GM19328 (cell line): ENCODE measurements around the gene SLC7A8.

Experiments
- ATAC-seq: cut with Tn5 transposase; IDR thresholded peaks from one replicate; pipeline ENCODE4 v1.9.1; 2021; ENCODE audit warnings: mild to moderate bottlenecking, moderate library complexity; ENCODE audit not compliant: unreplicated experiment

SLC7A8 gene

GRCh38 chr14:23160924-23161522, 22.4 kb downstream of the SLC7A8 start:
- ATAC-seq: no peak

GRCh38 chr14:23159532-23159931, 23.9 kb downstream of the SLC7A8 start:
- no peak for ATAC-seq

- ATAC-seq: no peak
Observed at GRCh38 chr14:23158779-23159178, 24.7 kb downstream of the SLC7A8 start.

- no peak for ATAC-seq
Observed at GRCh38 chr14:23154964-23155587, 28.4 kb downstream of the SLC7A8 start.

GRCh38 chr14:23153851-23154796, 29.3 kb downstream of the SLC7A8 start:
- ATAC-seq: no peak

- ATAC-seq: no peak
Observed at GRCh38 chr14:23151342-23151741, 32.1 kb downstream of the SLC7A8 start.

- ATAC-seq: no peak
Observed at GRCh38 chr14:23149745-23150144, 33.7 kb downstream of the SLC7A8 start.

- ATAC-seq: no peak
Observed at GRCh38 chr14:23148591-23149249, 34.7 kb downstream of the SLC7A8 start.

GRCh38 chr14:23147676-23148075, 35.8 kb downstream of the SLC7A8 start:
- no peak for ATAC-seq

- no peak for ATAC-seq
Observed at GRCh38 chr14:23146980-23147379, 36.5 kb downstream of the SLC7A8 start.

GRCh38 chr14:23146351-23146910, 37.0 kb downstream of the SLC7A8 start:
- ATAC-seq: no peak

- no peak for ATAC-seq
Observed at GRCh38 chr14:23145794-23146350, 37.6 kb downstream of the SLC7A8 start.

GRCh38 chr14:23143911-23144310, 39.5 kb downstream of the SLC7A8 start:
- ATAC-seq: no peak

- ATAC-seq: no peak
Observed at GRCh38 chr14:23142826-23143225, 40.6 kb downstream of the SLC7A8 start.

GRCh38 chr14:23141706-23142444, 41.6 kb downstream of the SLC7A8 start:
- ATAC-seq: no peak

- ATAC-seq: no peak
Observed at GRCh38 chr14:23140371-23140770, 43.1 kb downstream of the SLC7A8 start.

GRCh38 chr14:23139874-23140273, 43.6 kb downstream of the SLC7A8 start:
- ATAC-seq: no peak

- no peak for ATAC-seq
Observed at GRCh38 chr14:23137813-23138535, 45.5 kb downstream of the SLC7A8 start.

- ATAC-seq: no peak
Observed at GRCh38 chr14:23137192-23137812, 46.2 kb downstream of the SLC7A8 start.
